Chondrocyte (in vitro differentiated cells): Measurements from ENCODE around the gene ADH1B. TPM values are rescaled to one million over a fixed set of nuclear protein-coding genes. Genes with fewer than 3 reads are reported as not detected.
"Not testable (repeated sequence)": the region's sequence is repeated elsewhere in the genome, so short reads cannot be mapped to it uniquely, and the experiment has no call there.

Source experiments
- DNase-seq: peaks from one replicate; pipeline ENCODE4 v3.0.0; 2021; ENCODE audit warnings: mixed read lengths, low spot score
- H3K27ac Mint-ChIP-seq: one replicate; pipeline ENCODE4 v1.8.0; 2021; ENCODE audit warnings: mild to moderate bottlenecking, moderate library complexity, mixed read lengths; ENCODE audit not compliant: unreplicated experiment
- H3K27me3 Mint-ChIP-seq: 2 replicates; pipeline ENCODE4 v1.8.0; 2021; ENCODE audit warnings: low read depth, mixed read lengths
- H3K36me3 Mint-ChIP-seq: 2 replicates; pipeline ENCODE4 v1.8.0; 2021; ENCODE audit warnings: low read depth, mixed read lengths
- H3K4me1 Mint-ChIP-seq: 2 replicates; pipeline ENCODE4 v1.8.0; 2021; ENCODE audit warnings: low read depth, mild to moderate bottlenecking, mixed read lengths
- H3K4me3 Mint-ChIP-seq: one replicate; pipeline ENCODE4 v1.8.0; 2021; ENCODE audit warnings: mild to moderate bottlenecking, moderate library complexity, mixed read lengths; ENCODE audit not compliant: unreplicated experiment
- H3K9me3 Mint-ChIP-seq: 2 replicates; pipeline ENCODE4 v1.8.0; 2021; ENCODE audit warnings: low read depth, mixed read lengths
- CTCF ChIP-seq: fragments of 200-600 bp; sonication (generic); IDR thresholded peaks from 2 replicates; pipeline ENCODE4 v1.5.0; 2021; ENCODE audit warnings: antibody characterized with exemption, mild to moderate bottlenecking, moderate library complexity
- total RNA-seq: library from RNA; stranded (reverse); gene quantifications from 3 replicates; pipeline ENCODE4 v1.2.1, GENCODE V29; 2021

Gene ADH1B
- total RNA-seq, 1 donor from 2014 or later = 1.2 TPM

- Mint-ChIP-seq H3K9me3 (peaks cover 17% of the 10 kb centered on the region), H3K4me1 (peaks cover 19% of the 10 kb centered on the region), H3K4me3 (no peak overlapping the region), H3K27me3 (no peaks in the 10 kb centered on the region), H3K27ac (peak overlapping the region; percentile 33), H3K36me3 (peaks cover 7% of the 10 kb centered on the region)
- TF ChIP-seq CTCF = no peak
- no peak for DNase-seq
Observed at GRCh38 chr4:99324979-99325378, 3.8 kb upstream of the ADH1B start.

- H3K27me3 Mint-ChIP-seq = no peaks in the 10 kb centered on the region
- H3K36me3 Mint-ChIP-seq = peaks cover 7% of the 10 kb centered on the region
- H3K9me3 Mint-ChIP-seq = peaks cover 17% of the 10 kb centered on the region
- H3K4me1 Mint-ChIP-seq = peaks cover 19% of the 10 kb centered on the region
- no peak overlapping the region for H3K27ac Mint-ChIP-seq
- H3K4me3 Mint-ChIP-seq = no peak overlapping the region
- DNase-seq = no peak
- no peak for TF ChIP-seq CTCF
Observed at GRCh38 chr4:99324361-99324760, 3.2 kb upstream of the ADH1B start.

- Mint-ChIP-seq H3K9me3 (peaks cover 17% of the 10 kb centered on the region), H3K27ac (no peak overlapping the region), H3K27me3 (no peaks in the 10 kb centered on the region), H3K36me3 (peaks cover 7% of the 10 kb centered on the region), H3K4me3 (no peak overlapping the region), H3K4me1 (peaks cover 19% of the 10 kb centered on the region)
- DNase-seq = no peak
- TF ChIP-seq CTCF = no peak
Observed at GRCh38 chr4:99323756-99324155, 2.6 kb upstream of the ADH1B start.

- not testable (repeated sequence) for H3K4me1 Mint-ChIP-seq, H3K27me3 Mint-ChIP-seq, H3K4me3 Mint-ChIP-seq, H3K27ac Mint-ChIP-seq, H3K9me3 Mint-ChIP-seq, DNase-seq, H3K36me3 Mint-ChIP-seq
Observed at GRCh38 chr4:99317811-99318210, 3.4 kb downstream of the ADH1B start.

- Mint-ChIP-seq H3K9me3 (no peaks in the 10 kb centered on the region), H3K4me3 (no peak overlapping the region), H3K4me1 (peaks cover 5% of the 10 kb centered on the region), H3K36me3 (no peaks in the 10 kb centered on the region), H3K27me3 (no peaks in the 10 kb centered on the region), H3K27ac (no peak overlapping the region)
- TF ChIP-seq CTCF = no peak
- DNase-seq = no peak
Observed at GRCh38 chr4:99317354-99317753, 3.8 kb downstream of the ADH1B start.

- no peak overlapping the region for H3K27ac Mint-ChIP-seq
- no peaks in the 10 kb centered on the region for H3K9me3 Mint-ChIP-seq
- H3K4me1 Mint-ChIP-seq = peaks cover 5% of the 10 kb centered on the region
- no peak for DNase-seq
- no peaks in the 10 kb centered on the region for H3K36me3 Mint-ChIP-seq
- no peaks in the 10 kb centered on the region for H3K27me3 Mint-ChIP-seq
- no peak overlapping the region for H3K4me3 Mint-ChIP-seq
- no peak for TF ChIP-seq CTCF
Observed at GRCh38 chr4:99315839-99316238, 5.4 kb downstream of the ADH1B start.
